Mesothelial cell of epicardium (in vitro differentiated cells): ENCODE data around the gene ZDHHC11B. TPM values are rescaled to one million over a fixed set of nuclear protein-coding genes. Genes with fewer than 3 reads are reported as not detected.
"Not testable (repeated sequence)": the region's sequence is repeated elsewhere in the genome, so short reads cannot be mapped to it uniquely, and the experiment has no call there.

Experiments used
- DNase-seq, 2 experiments: peaks; one replicate each; pipeline ENCODE4 v3.0.0; 2021; ENCODE audit warnings: low spot score in 2 of 2; ENCODE audit not compliant: unreplicated experiment in 2 of 2
- H3K27ac Mint-ChIP-seq: 2 replicates; pipeline ENCODE4 v1.8.0; 2021; ENCODE audit warnings: mixed read lengths
- H3K27me3 Mint-ChIP-seq: 2 replicates; pipeline ENCODE4 v1.8.0; 2021; ENCODE audit warnings: low read depth, mixed read lengths
- H3K36me3 Mint-ChIP-seq: 2 replicates; pipeline ENCODE4 v1.8.0; 2021; ENCODE audit warnings: mixed read lengths
- H3K4me1 Mint-ChIP-seq: 2 replicates; pipeline ENCODE4 v1.8.0; 2021; ENCODE audit warnings: mixed read lengths
- H3K4me3 Mint-ChIP-seq: 2 replicates; pipeline ENCODE4 v1.8.0; 2021; ENCODE audit warnings: mild to moderate bottlenecking, moderate library complexity, mixed read lengths
- H3K9me3 Mint-ChIP-seq: 2 replicates; pipeline ENCODE4 v1.8.0; 2021; ENCODE audit warnings: mixed read lengths
- CTCF ChIP-seq: fragments of 200-600 bp; sonication (generic); IDR thresholded peaks from one replicate; pipeline ENCODE4 v1.5.0; 2021; ENCODE audit warnings: antibody characterized with exemption; ENCODE audit not compliant: unreplicated experiment
- total RNA-seq: library from RNA; stranded (reverse); gene quantifications from 3 replicates; pipeline ENCODE4 v1.2.1, GENCODE V29; 2021

The ZDHHC11B gene
- total RNA-seq, 1 donor from 2014 or later = 0.74 TPM

- DNase-seq = no peak
- Mint-ChIP-seq H3K27me3 (peaks cover 17% of the 10 kb centered on the region), H3K27ac (no peak overlapping the region), H3K9me3 (no peaks in the 10 kb centered on the region), H3K36me3 (no peaks in the 10 kb centered on the region), H3K4me3 (no peak overlapping the region), H3K4me1 (no peaks in the 10 kb centered on the region)
- TF ChIP-seq CTCF = no peak
These were observed 99.0 kb downstream of the ZDHHC11B start for GRCh38 chr5:685262-686171.

GRCh38 chr5:684751-685216, 99.7 kb downstream of the ZDHHC11B start:
- no peak overlapping the region for H3K4me3 Mint-ChIP-seq
- no peak overlapping the region for H3K27ac Mint-ChIP-seq
- no peaks in the 10 kb centered on the region for H3K9me3 Mint-ChIP-seq
- no peaks in the 10 kb centered on the region for H3K36me3 Mint-ChIP-seq
- DNase-seq = no peak
- TF ChIP-seq CTCF = no peak
- H3K27me3 Mint-ChIP-seq = peaks cover 17% of the 10 kb centered on the region
- no peaks in the 10 kb centered on the region for H3K4me1 Mint-ChIP-seq

DNA sequence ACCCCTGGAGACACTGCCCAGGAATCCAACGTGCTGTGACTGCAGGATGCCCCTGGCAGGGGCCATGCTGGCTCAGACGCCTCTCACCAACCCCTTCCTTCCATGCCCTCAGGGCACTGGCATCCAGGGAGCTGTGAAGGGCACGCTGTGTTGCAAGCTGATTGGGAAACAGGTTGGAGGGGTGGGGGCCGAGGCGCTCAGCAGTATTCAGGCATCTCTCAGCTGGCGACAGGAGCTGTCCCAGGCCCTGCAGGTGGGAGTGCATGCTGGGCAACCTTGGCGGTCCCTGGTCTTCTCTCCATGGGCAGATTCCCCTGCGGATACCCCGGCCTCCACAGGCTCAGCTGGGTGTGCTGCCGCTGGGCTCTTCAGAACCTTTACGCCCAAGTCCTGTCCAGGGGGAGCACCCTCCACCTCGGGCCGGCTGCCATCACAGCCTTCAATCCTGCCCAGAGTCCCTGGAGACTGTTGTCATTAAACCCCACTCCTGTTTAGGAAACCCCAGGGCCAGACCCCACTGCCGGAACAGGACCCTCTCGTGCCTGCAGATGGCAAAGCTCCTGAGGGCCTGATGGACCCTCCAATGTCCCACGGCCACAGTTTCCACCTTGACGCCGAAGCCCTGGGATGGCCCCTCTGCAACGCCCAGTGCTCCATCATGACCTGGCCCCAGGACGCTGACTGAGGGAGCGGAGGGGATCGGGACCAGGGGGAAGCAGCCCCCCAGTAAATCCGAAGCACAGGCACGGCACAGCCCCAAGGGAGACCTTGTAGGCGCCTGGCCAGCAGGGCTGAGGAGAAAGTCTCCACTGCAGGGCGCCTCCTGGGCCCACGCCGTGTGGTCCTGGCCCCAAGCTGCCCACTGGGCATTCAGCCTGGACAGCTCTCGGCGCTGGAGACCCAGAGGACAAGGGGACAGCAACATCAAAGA, 100.7 kb downstream of the ZDHHC11B start:
- H3K4me1 Mint-ChIP-seq = no peaks in the 10 kb centered on the region
- H3K27me3 Mint-ChIP-seq = peaks cover 19% of the 10 kb centered on the region
- H3K27ac Mint-ChIP-seq = no peak overlapping the region
- H3K4me3 Mint-ChIP-seq = no peak overlapping the region
- no peaks in the 10 kb centered on the region for H3K9me3 Mint-ChIP-seq
- TF ChIP-seq CTCF = no peak
- no peaks in the 10 kb centered on the region for H3K36me3 Mint-ChIP-seq
- no peak for DNase-seq

DNA sequence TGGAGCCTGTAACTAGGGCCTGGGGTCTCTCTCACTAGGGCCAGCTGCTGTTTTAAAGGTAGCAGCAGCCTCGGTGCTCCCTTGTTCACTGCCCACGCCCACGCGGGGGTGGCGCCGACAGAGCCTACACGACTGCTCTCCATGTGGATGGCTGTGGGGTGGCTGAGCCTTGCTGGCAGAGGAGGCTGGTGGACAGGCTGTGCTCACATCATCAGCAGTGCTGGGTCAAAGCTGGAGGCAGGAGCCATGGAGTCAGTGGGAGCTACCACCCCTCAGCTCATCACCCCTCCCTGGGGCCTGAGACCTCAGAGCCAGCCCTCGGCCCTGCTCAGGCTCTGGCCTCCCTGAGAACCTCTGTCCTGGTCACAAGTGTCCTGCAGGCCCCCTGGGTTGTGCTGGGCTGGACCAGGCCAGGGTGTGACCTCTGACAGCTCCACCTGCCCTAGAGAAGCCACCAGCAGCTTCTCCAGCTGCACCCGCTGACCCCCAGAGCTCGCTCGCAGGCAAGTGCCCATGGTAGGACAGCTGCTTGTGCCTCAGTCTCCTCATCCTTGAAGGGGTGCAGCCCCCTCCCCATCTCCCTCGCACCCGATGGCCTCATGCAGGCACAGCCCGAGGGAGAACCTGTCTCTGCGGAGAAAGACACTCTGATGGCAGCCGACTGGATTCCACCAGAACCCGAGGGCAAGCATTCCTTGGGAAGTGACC, 101.7 kb downstream of the ZDHHC11B start:
- peaks cover 19% of the 10 kb centered on the region for H3K27me3 Mint-ChIP-seq
- DNase-seq = peak in 1 of 2 experiments; percentile 36
- not testable (repeated sequence) for H3K36me3 Mint-ChIP-seq

GRCh38 chr5:682216-682615, 102.3 kb downstream of the ZDHHC11B start:
- H3K9me3 Mint-ChIP-seq, DNase-seq, H3K27ac Mint-ChIP-seq, H3K4me3 Mint-ChIP-seq, H3K4me1 Mint-ChIP-seq, H3K36me3 Mint-ChIP-seq: not testable (repeated sequence)
- peaks cover 23% of the 10 kb centered on the region for H3K27me3 Mint-ChIP-seq

More for the DNA sequence above, 101.7 kb downstream of the ZDHHC11B start:
- not testable (repeated sequence) for H3K27ac Mint-ChIP-seq, H3K4me3 Mint-ChIP-seq, H3K4me1 Mint-ChIP-seq, H3K9me3 Mint-ChIP-seq

DNA sequence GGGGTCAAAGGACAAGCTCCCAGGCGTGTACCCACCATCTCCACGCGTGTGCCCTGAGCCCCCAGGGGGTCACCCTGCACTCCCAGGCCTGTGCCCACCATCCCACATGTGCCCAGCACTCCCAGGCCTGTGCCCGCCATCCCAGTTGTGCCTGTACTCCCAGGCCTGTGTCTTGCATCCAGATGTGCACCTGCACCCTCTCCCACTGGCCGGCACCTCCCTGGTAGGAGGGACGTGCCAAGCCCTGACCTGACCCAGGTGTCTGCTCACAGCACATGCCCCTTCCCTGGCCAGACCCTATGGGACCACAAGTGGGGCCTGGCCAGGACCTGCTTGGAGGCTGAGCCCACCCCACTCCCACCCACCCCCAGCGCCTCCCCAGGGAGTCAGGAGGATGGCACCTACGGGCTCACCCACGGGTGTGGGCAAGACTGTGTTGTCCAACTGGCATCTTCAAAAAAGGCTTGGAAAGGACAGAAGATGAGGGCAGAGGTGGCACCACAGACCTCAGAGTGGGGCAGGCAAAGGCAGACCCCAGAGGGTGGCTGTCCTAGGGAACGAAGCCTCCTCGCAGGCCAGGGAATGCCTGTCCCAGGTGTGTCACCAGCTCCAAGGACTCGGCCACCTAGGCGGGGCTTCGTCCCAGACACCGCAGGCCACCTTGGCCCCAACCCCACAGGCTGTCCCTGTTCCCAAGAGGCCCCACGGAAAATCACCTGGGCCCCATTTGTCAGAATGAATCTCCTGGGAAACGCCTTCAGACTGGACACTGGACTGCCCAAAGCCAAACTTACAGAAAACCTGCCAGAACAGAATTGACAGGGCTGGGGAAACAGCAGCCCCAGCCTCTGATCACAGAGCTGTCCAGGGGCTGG, 103.0 kb downstream of the ZDHHC11B start:
- not testable (repeated sequence) for DNase-seq, H3K4me1 Mint-ChIP-seq, H3K9me3 Mint-ChIP-seq, H3K27ac Mint-ChIP-seq, H3K4me3 Mint-ChIP-seq, H3K36me3 Mint-ChIP-seq
- peaks cover 23% of the 10 kb centered on the region for H3K27me3 Mint-ChIP-seq

- not testable (repeated sequence) for DNase-seq, H3K4me1 Mint-ChIP-seq, H3K36me3 Mint-ChIP-seq, H3K9me3 Mint-ChIP-seq, H3K4me3 Mint-ChIP-seq, H3K27ac Mint-ChIP-seq
- H3K27me3 Mint-ChIP-seq = peaks cover 27% of the 10 kb centered on the region
These were observed 103.7 kb downstream of the ZDHHC11B start for GRCh38 chr5:680836-681235.

GRCh38 chr5:680118-680795, 104.3 kb downstream of the ZDHHC11B start:
- not testable (repeated sequence) for H3K27ac Mint-ChIP-seq, DNase-seq, H3K9me3 Mint-ChIP-seq, H3K4me1 Mint-ChIP-seq, H3K4me3 Mint-ChIP-seq, H3K36me3 Mint-ChIP-seq
- H3K27me3 Mint-ChIP-seq = peaks cover 26% of the 10 kb centered on the region
